GM12878 (cell line): ENCODE results near the gene MAD1L1. TPM values are rescaled to one million over a fixed set of nuclear protein-coding genes. Genes with fewer than 3 reads are reported as not detected.

Source experiments
- ATAC-seq: fragments of 200-7000 bp; cut with Tn5 transposase; 3 replicates; pipeline ENCODE4 v1.9.1; 2020; ENCODE audit warnings: mild to moderate bottlenecking, moderate library complexity
- BruUV-seq: library from RNA; stranded (reverse); fragments of 400-500 nt; replicated peaks from 2 replicates; lab custom pipeline; 2021; lab: Mats Ljungman, UMichigan
- CTCF ChIA-PET: fragments of 300-600 bp; sonication (Branson Sonifier 250); formaldehyde crosslinking; extraction: SDS; loops from one replicate; lab custom pipeline; 2021; ENCODE audit warnings: inconsistent platforms; lab: Yijun Ruan, JAX
- POLR2A ChIA-PET: fragments of 350-600 bp; formaldehyde crosslinking; extraction: SDS; loops from one replicate; lab custom pipeline; 2021; ENCODE audit warnings: inconsistent platforms; lab: Charles Lee
- RAD21 ChIA-PET: fragments of 300-600 bp; sonication (Branson Sonifier 250); formaldehyde crosslinking; loops from one replicate; lab custom pipeline; 2023; ENCODE audit warnings: antibody characterized with exemption; ENCODE audit not compliant: unreplicated experiment; lab: Charles Lee
- SMC1A ChIA-PET: fragments of 300-600 bp; sonication (Branson Sonifier 250); formaldehyde crosslinking; loops from one replicate; lab custom pipeline; 2023; ENCODE audit not compliant: unreplicated experiment, uncharacterized antibody; lab: Charles Lee
- DNase-seq: peaks from one replicate; pipeline ENCODE4 v3.0.0-alpha.2; 2011; ENCODE audit warnings: low read depth, low spot score
- FAIRE-seq: peaks from 3 replicates; lab custom pipeline; 2011; peaks lifted over from hg19 to GRCh38; lab: Jason Lieb, UNC
- H2AFZ ChIP-seq: 2 replicates; pipeline ENCODE4 v1.6.0; 2011; ENCODE audit warnings: low read depth, low read length, control low read depth; ENCODE audit not compliant: control insufficient read depth
- H3K27ac ChIP-seq: 2 replicates; pipeline ENCODE4 v1.5.1; 2011; ENCODE audit warnings: control low read depth; ENCODE audit not compliant: control insufficient read depth, insufficient read depth
- H3K27me3 ChIP-seq, 2 experiments: replicated peaks in 1 of 2; 2 replicates each; pipeline versions ENCODE4 v1.6.0 to v1.6.1; 2011; ENCODE audit warnings: low read length in 1 of 2; ENCODE audit not compliant: control insufficient read depth in 2 of 2, insufficient read depth in 2 of 2
- H3K36me3 ChIP-seq, 2 experiments: 2 replicates each; pipeline ENCODE4 v1.5.1; 2011; ENCODE audit warnings: low read length in 1 of 2; ENCODE audit not compliant: control insufficient read depth in 2 of 2, insufficient read depth in 2 of 2
- H3K4me1 ChIP-seq: 2 replicates; pipeline ENCODE4 v1.6.1; 2011; ENCODE audit warnings: mild to moderate bottlenecking, low read length, moderate library complexity, mixed read lengths; ENCODE audit not compliant: control insufficient read depth, insufficient read depth
- H3K4me2 ChIP-seq: 2 replicates; pipeline ENCODE4 v1.6.0; 2011; ENCODE audit warnings: control low read depth; ENCODE audit not compliant: control insufficient read depth, insufficient read depth
- H3K4me3 ChIP-seq: fragments of 200-600 bp; sonication (generic); 2 replicates; pipeline ENCODE4 v1.5.1; 2016
- H3K79me2 ChIP-seq: 2 replicates; pipeline ENCODE4 v1.6.0; 2011; ENCODE audit warnings: low read length; ENCODE audit not compliant: control insufficient read depth, insufficient read depth
- H3K9ac ChIP-seq: 2 replicates; pipeline ENCODE4 v1.8.0; 2011; ENCODE audit warnings: low read length, control low read depth, mixed read lengths; ENCODE audit not compliant: control insufficient read depth, insufficient read depth
- H3K9me3 ChIP-seq: replicated peaks from 3 replicates; pipeline ENCODE4 v1.5.1; 2011; ENCODE audit warnings: mild to moderate bottlenecking, low read length; ENCODE audit not compliant: control insufficient read depth, insufficient read depth
- H4K20me1 ChIP-seq: 2 replicates; pipeline ENCODE4 v1.6.0; 2011; ENCODE audit not compliant: control insufficient read depth, insufficient read depth
- BCLAF1 ChIP-seq: fragments of 450-650 bp; IDR thresholded peaks from 2 replicates; pipeline ENCODE4 v1.6.1; 2017; ENCODE audit warnings: antibody characterized with exemption, mild to moderate bottlenecking, moderate library complexity
- BMI1 ChIP-seq: fragments of 450-650 bp; IDR thresholded peaks from 2 replicates; pipeline ENCODE4 v1.6.1; 2016; ENCODE audit warnings: mild to moderate bottlenecking, moderate library complexity, borderline replicate concordance
- BRCA1 ChIP-seq: IDR thresholded peaks from 2 replicates; pipeline ENCODE4 v1.6.1; 2011; ENCODE audit warnings: low read depth, low read length, improper control_type of control experiment
- CBX5 ChIP-seq: sonication (generic); IDR thresholded peaks from 2 replicates; pipeline ENCODE4 v1.6.1; 2016; ENCODE audit warnings: low read depth, moderate library complexity, mild to moderate bottlenecking, inconsistent platforms
- EED ChIP-seq: sonication (generic); IDR thresholded peaks from 2 replicates; pipeline ENCODE4 v1.6.1; 2016; ENCODE audit warnings: antibody characterized with exemption, low read depth
- EGR1 ChIP-seq, 2 experiments: IDR thresholded peaks; 1 replicate in 1 of 2; 2 replicates in 1 of 2; pipeline ENCODE4 v1.6.1; 2011 to 2012; ENCODE audit warnings: low read depth in 2 of 2, low read length in 2 of 2, borderline replicate concordance in 1 of 2, mild to moderate bottlenecking in 1 of 2, moderate library complexity in 1 of 2
- HCFC1 ChIP-seq: fragments of 150-350 bp; IDR thresholded peaks from 2 replicates; pipeline ENCODE4 v1.6.1; 2014; ENCODE audit warnings: low read length
- IKZF1 ChIP-seq: fragments of 450-650 bp; conservative IDR thresholded peaks from 2 replicates; pipeline ENCODE4 v1.6.1; 2017; ENCODE audit warnings: antibody characterized with exemption, mild to moderate bottlenecking
- MEF2B ChIP-seq: fragments of 450-650 bp; IDR thresholded peaks from 2 replicates; pipeline ENCODE4 v1.6.1; 2018; ENCODE audit warnings: mild to moderate bottlenecking, moderate library complexity; ENCODE audit not compliant: partially characterized antibody, poor library complexity, severe bottlenecking
- NBN ChIP-seq: fragments of 450-650 bp; IDR thresholded peaks from 2 replicates; pipeline ENCODE4 v1.6.1; 2016
- SMAD1 ChIP-seq: fragments of 450-650 bp; IDR thresholded peaks from 2 replicates; pipeline ENCODE4 v1.6.1; 2018; ENCODE audit warnings: mild to moderate bottlenecking, low read depth; ENCODE audit not compliant: partially characterized antibody
- SMARCA5 ChIP-seq: fragments of 450-650 bp; IDR thresholded peaks from 2 replicates; pipeline ENCODE4 v1.6.1; 2017; ENCODE audit warnings: mild to moderate bottlenecking
- ZNF217 ChIP-seq: fragments of 450-650 bp; IDR thresholded peaks from 2 replicates; pipeline ENCODE4 v1.6.1; 2017; ENCODE audit warnings: antibody characterized with exemption, mild to moderate bottlenecking
- ZNF274 ChIP-seq: IDR thresholded peaks from one replicate; pipeline ENCODE4 v1.8.0; 2011; ENCODE audit not compliant: insufficient read length, insufficient read depth
- ZSCAN29 ChIP-seq: fragments of 450-650 bp; IDR thresholded peaks from 2 replicates; pipeline ENCODE4 v1.6.1; 2017; ENCODE audit warnings: mild to moderate bottlenecking, moderate library complexity
- WGBS: methylation state at CpG from one replicate; pipeline ENCODE4 v1.1.6; 2016; ENCODE audit warnings: low lambda C conversion rate; ENCODE audit not compliant: insufficient replicate concordance, insufficient coverage; ENCODE audit errors: missing lambda C conversion rate; 5-methylcytosine and 5-hydroxymethylcytosine counted together
- in situ Hi-C: fragments of 300-500 bp; cut with MboI; formaldehyde crosslinking; loops from 9 replicates; pipeline ENCODE4 v1.14.3; 2018; ENCODE audit warnings: mixed read lengths
- intact Hi-C: fragments of 100-400 bp; cut with micrococcal nuclease; formaldehyde crosslinking; loops from one replicate; pipeline ENCODE4 v1.14.2; 2022; ENCODE audit not compliant: unreplicated experiment
- polyA plus RNA-seq, 11 experiments: library from polyadenylated mRNA; depleted of rRNA in 4 of 11; unstranded in 6 of 11; stranded (reverse) in 5 of 11; fragments of >200 nt; fragmentation: Nextera tagmentation in 4 of 11; fragmentation: Illumina TruSeq in 1 of 11; extraction: Ambion mirVana in 4 of 11; extraction: Trizol in 1 of 11; gene quantifications; 1 replicate in 1 of 11; 2 replicates in 10 of 11; pipeline versions ENCODE4 v1.2.1 to v1.2.3, GENCODE V29; 2011 to 2016; ENCODE audit warnings: inconsistent platforms in 2 of 11, missing spikeins in 2 of 11, low read depth in 1 of 11
- total RNA-seq, 4 experiments: library from RNA; depleted of rRNA in 3 of 4; stranded (reverse); fragments of >200 nt in 3 of 4; fragmentation: Illumina TruSeq in 1 of 4; extraction: Trizol in 1 of 4; gene quantifications; 2 replicates each; pipeline versions ENCODE4 v1.2.1 to v1.2.3, GENCODE V29; 2013 to 2021

Gene MAD1L1
- total and polyA plus RNA-seq, 10 of the 15 experiments (the other 5 are each of a cell fraction or from before 2014, with no cell fraction given) = 2.2 to 76.8 (median 38.3) TPM

- BruUV-seq = no TSS peak
- Histone ChIP-seq H2AFZ (no peak overlapping the region), H3K4me3 (no peak overlapping the region), H3K27me3 (no peaks in the 10 kb centered on the region), H3K36me3 (peaks cover 24 to 54% of the 10 kb centered on the region in 2 experiments; a peak in 3 of 4 replicates), H3K9ac (no peak overlapping the region), H3K4me2 (no peak overlapping the region), H4K20me1 (no peaks in the 10 kb centered on the region), H3K9me3 (no peaks in the 10 kb centered on the region), H3K79me2 (no peaks in the 10 kb centered on the region), H3K27ac (no peak overlapping the region), H3K4me1 (no peaks in the 10 kb centered on the region)
- ATAC-seq (no peak), DNase-seq (no peak), FAIRE-seq (no peak)
- CTCF ChIA-PET = no interaction called here
- no peak for TF ChIP-seq BRCA1
- TF ChIP-seq EGR1 (IDR thresholded peaks at IDR 0.05; ENCODE audit: borderline replicate concordance in 1 of 2, low read depth in 2 of 2, low read length in 2 of 2) = no peak
- TF ChIP-seq SMARCA5 = no peak
- no peak for TF ChIP-seq BMI1
- no peak for TF ChIP-seq BCLAF1
- TF ChIP-seq ZNF274 = no peak
- TF ChIP-seq ZSCAN29 = no peak
- TF ChIP-seq IKZF1 = no peak
- no peak for TF ChIP-seq NBN
- TF ChIP-seq HCFC1 = no peak
- no peak for TF ChIP-seq SMAD1
- TF ChIP-seq MEF2B = no peak
- TF ChIP-seq ZNF217 = no peak
- no peak for TF ChIP-seq EED
- no peak for TF ChIP-seq CBX5
- WGBS = 94% methylated on average over 13 of the region's 17 CpGs
- intact Hi-C loops (no loop called here), in situ Hi-C loops (loop anchor here (10.0 kb wide), 1 partner anchor 551 kb away; no protein-coding TSS in a partner anchor)
- POLR2A ChIA-PET = interaction anchor here (0.6 kb wide), 1 partner anchor 93 kb away, joined by 3 read pairs; no protein-coding TSS in a partner anchor
- SMC1A ChIA-PET = interaction anchor here (0.9 kb wide), 1 partner anchor 85 kb away, joined by 3 read pairs; no protein-coding TSS in a partner anchor
- RAD21 ChIA-PET = no interaction called here
These were observed 16.9 kb downstream of the MAD1L1 start for GRCh38 chr7:2215851-2216250.
